ENCODE measurements around the gene CPM. TPM values are rescaled to one million over a fixed set of nuclear protein-coding genes. Genes with fewer than 3 reads are reported as not detected.

The CPM gene
- total RNA-seq, 4 donors from 2014 or later: 59.0 to 120 (median 79.7) TPM

DNA sequence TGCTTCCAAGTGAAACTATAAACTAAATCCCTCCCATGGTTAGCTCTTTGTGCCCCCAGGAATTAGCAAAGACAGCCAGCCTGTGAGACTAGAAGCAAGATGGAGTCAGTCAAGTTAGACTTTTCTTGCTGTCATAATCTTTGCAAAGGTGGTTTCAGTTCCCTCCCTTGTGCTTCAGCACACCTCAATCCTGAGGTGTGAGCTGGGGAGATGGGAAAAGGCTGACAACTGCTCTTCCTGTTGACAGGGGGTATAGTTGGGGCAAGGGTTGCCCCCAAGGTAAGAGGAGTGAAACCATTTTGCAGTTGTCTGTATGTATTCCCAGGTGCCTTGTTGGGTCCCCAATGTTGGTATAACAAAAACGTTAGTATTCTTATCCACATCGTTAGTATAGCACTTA lies 12.3 kb upstream of the CPM start:
- Histone ChIP-seq H3K27me3 (no peaks in the 10 kb centered on the region), H3K36me3 (no peaks in the 10 kb centered on the region), H3K4me1 (no peaks in the 10 kb centered on the region), H3K4me3 (no peak overlapping the region), H3K27ac (no peak overlapping the region), H3K9me3 (no peaks in the 10 kb centered on the region)
- TF ChIP-seq POLR2AphosphoS5 (IDR thresholded peaks at IDR 0.05): no peak
- TF ChIP-seq EP300 (IDR thresholded peaks at IDR 0.05): no peak
- TF ChIP-seq CTCF (IDR thresholded peaks at IDR 0.05): no peak
- TF ChIP-seq POLR2A (IDR thresholded peaks at IDR 0.05): no peak
- DNase-seq (ENCODE audit: low spot score in 2 of 2): no peak
- WGBS: 77% methylated on average over 2 of the region's 2 CpGs

- Histone ChIP-seq H3K27ac (no peak overlapping the region), H3K9me3 (no peaks in the 10 kb centered on the region), H3K4me1 (no peaks in the 10 kb centered on the region), H3K4me3 (no peak overlapping the region), H3K36me3 (no peaks in the 10 kb centered on the region), H3K27me3 (no peaks in the 10 kb centered on the region)
- no peak for DNase-seq (ENCODE audit: low spot score in 2 of 2)
- TF ChIP-seq POLR2A (IDR thresholded peaks at IDR 0.05) (no peak), CTCF (IDR thresholded peaks at IDR 0.05) (no peak), EP300 (IDR thresholded peaks at IDR 0.05) (no peak)
- WGBS: 76% methylated on average over 5 of the region's 5 CpGs
These were observed 11.5 kb upstream of the CPM start for GRCh38 chr12:68944296-68945076.

DNA sequence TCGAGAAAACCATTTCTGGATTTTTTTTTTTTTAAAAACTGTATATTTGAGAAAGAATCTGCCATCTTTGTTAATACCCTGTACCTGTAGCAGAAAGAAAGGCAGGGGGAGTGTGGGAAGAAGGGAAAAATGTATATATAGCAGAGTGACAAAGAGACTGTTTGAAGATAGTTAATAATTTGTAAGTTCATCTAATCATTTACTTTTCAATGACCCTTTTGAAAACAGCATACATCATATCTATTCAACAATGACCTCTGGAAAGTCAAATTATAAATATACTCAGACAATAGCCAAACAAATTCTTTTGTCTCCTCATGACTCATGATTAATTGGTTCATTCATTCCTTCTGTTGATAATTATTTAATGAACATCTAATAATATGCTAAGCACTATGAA lies 10.9 kb upstream of the CPM start:
- TF ChIP-seq CTCF (IDR thresholded peaks at IDR 0.05): no peak
- TF ChIP-seq EP300 (IDR thresholded peaks at IDR 0.05): no peak
- no peak for TF ChIP-seq POLR2AphosphoS5 (IDR thresholded peaks at IDR 0.05)
- TF ChIP-seq POLR2A (IDR thresholded peaks at IDR 0.05): no peak
- Histone ChIP-seq H3K36me3 (no peaks in the 10 kb centered on the region), H3K4me3 (no peak overlapping the region), H3K9me3 (no peaks in the 10 kb centered on the region), H3K27ac (no peak overlapping the region), H3K4me1 (no peaks in the 10 kb centered on the region), H3K27me3 (no peaks in the 10 kb centered on the region)
- no peak for DNase-seq (ENCODE audit: low spot score in 2 of 2)
- 84% methylated on average over 1 of the region's 1 CpG for WGBS

- TF ChIP-seq POLR2A (IDR thresholded peaks at IDR 0.05) (no peak), EP300 (IDR thresholded peaks at IDR 0.05) (no peak), POLR2AphosphoS5 (IDR thresholded peaks at IDR 0.05) (no peak), CTCF (IDR thresholded peaks at IDR 0.05) (no peak)
- no peaks in the 10 kb centered on the region for H3K27me3 ChIP-seq
- no peaks in the 10 kb centered on the region for H3K4me1 ChIP-seq
- no peak overlapping the region for H3K27ac ChIP-seq
- no peaks in the 10 kb centered on the region for H3K36me3 ChIP-seq
- no peak overlapping the region for H3K4me3 ChIP-seq
- DNase-seq (ENCODE audit: low spot score in 2 of 2): no peak
- H3K9me3 ChIP-seq: no peaks in the 10 kb centered on the region
These were observed 7.8 kb upstream of the CPM start for GRCh38 chr12:68940731-68941130.

DNA sequence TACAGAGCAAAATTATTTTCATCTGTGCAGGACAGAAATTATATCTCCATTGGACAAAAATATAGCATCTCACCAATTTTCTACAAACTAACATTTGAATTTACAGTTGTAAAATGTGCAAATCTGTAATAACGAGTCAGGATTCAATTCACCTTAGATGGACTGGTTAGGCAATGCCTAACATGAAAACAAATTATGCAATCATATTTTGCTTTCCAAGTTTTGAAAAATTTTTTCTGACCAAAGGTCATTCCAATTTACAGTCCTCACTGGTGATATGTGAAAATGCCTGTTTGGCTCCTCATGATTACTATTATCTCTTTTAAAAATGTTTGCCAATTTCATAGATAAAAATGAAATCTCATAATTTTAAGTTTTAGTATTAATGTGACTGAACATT lies 6.5 kb upstream of the CPM start:
- H3K4me3 ChIP-seq: no peak overlapping the region
- TF ChIP-seq POLR2A (IDR thresholded peaks at IDR 0.05): no peak
- TF ChIP-seq EP300 (IDR thresholded peaks at IDR 0.05): no peak
- TF ChIP-seq CTCF (IDR thresholded peaks at IDR 0.05): no peak
- no peak for TF ChIP-seq POLR2AphosphoS5 (IDR thresholded peaks at IDR 0.05)
- no peaks in the 10 kb centered on the region for H3K4me1 ChIP-seq
- H3K27me3 ChIP-seq: no peaks in the 10 kb centered on the region
- no peaks in the 10 kb centered on the region for H3K36me3 ChIP-seq
- WGBS: 34% methylated on average over 1 of the region's 1 CpG
- H3K27ac ChIP-seq: no peak overlapping the region
- H3K9me3 ChIP-seq: no peaks in the 10 kb centered on the region
- DNase-seq (ENCODE audit: low spot score in 2 of 2): no peak
